SK-N-MC (cell line): Measurements from ENCODE around the gene ANKRD10.

Experiments
- EZH2 ChIP-seq: fragments of 200-600 bp; sonication (generic); IDR thresholded peaks from one replicate; pipeline ENCODE4 v1.6.1; 2017; ENCODE audit warnings: antibody characterized with exemption
- POLR2AphosphoS5 ChIP-seq: IDR thresholded peaks from 2 replicates; pipeline ENCODE4 v1.6.1; 2012; ENCODE audit warnings: mild to moderate bottlenecking, low read depth, low read length, borderline replicate concordance

DNA sequence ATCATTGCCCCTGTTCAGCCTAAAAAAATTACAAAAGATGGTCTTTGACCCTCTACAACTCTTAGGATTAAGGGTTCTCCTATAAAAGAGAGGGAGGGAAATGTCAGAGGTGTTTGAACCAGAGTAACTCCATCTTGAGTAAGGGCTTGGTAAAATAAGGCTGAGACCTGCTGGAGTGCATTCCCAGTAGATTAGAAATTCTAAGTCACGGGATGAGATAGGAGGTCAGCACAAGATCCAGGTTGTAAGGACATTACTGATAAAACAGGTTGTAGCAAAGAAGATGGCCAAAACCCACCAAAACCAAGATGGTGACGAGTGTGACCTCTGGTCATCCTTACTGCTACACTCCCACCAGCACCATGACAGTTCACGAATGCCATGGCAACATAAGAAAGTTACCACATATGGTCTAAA, 48.7 kb upstream of the ANKRD10 start:
- no peak for TF ChIP-seq EZH2
- no peak for TF ChIP-seq POLR2AphosphoS5
